Neural cell (in vitro differentiated cells): Measurements from ENCODE around the gene PAX8. TPM values are rescaled to one million over a fixed set of nuclear protein-coding genes. Genes with fewer than 3 reads are reported as not detected.

Experiments used
- H2AFZ ChIP-seq: fragments of 200-600, 300-800 bp; sonication (generic), shearing (Covaris generic); 2 replicates; pipeline ENCODE4 v1.6.0; 2014; ENCODE audit warnings: low read depth, mild to moderate bottlenecking, antibody characterized with exemption, low read length, moderate library complexity
- H3F3A ChIP-seq: fragments of 200-600 bp; shearing (Covaris generic); 2 replicates; pipeline ENCODE4 v1.6.1; 2016; ENCODE audit warnings: mild to moderate bottlenecking, moderate library complexity, mixed read lengths, antibody characterized with exemption, low read length; ENCODE audit not compliant: insufficient read depth, poor library complexity, severe bottlenecking
- H3K27ac ChIP-seq: fragments of 200-600, 300-800 bp; sonication (generic), shearing (Covaris generic); 2 replicates; pipeline ENCODE4 v1.5.1; 2014; ENCODE audit warnings: mild to moderate bottlenecking, low read length, moderate library complexity
- H3K27me3 ChIP-seq: fragments of 300-800, 200-600 bp; sonication (generic), shearing (Covaris generic); 2 replicates; pipeline ENCODE4 v1.6.0; 2014; ENCODE audit warnings: mild to moderate bottlenecking, low read depth, low read length, moderate library complexity; ENCODE audit not compliant: insufficient read depth
- H3K36me3 ChIP-seq: fragments of 300-800, 200-600 bp; sonication (generic), shearing (Covaris generic); 2 replicates; pipeline ENCODE4 v1.5.1; 2014; ENCODE audit warnings: mild to moderate bottlenecking, antibody characterized with exemption, low read length, moderate library complexity; ENCODE audit not compliant: insufficient read depth
- H3K4me2 ChIP-seq: fragments of 300-800, 200-600 bp; sonication (generic), shearing (Covaris generic); 2 replicates; pipeline ENCODE4 v1.6.0; 2014; ENCODE audit warnings: mild to moderate bottlenecking, low read length
- H3K4me3 ChIP-seq: fragments of 300-800, 200-600 bp; sonication (generic), shearing (Covaris generic); 2 replicates; pipeline ENCODE4 v1.5.1; 2014; ENCODE audit warnings: mild to moderate bottlenecking, low read length, moderate library complexity
- H3K79me2 ChIP-seq: fragments of 200-600 bp; shearing (Covaris generic); replicated peaks from 2 replicates; pipeline ENCODE4 v1.6.0; 2014; ENCODE audit warnings: mild to moderate bottlenecking, low read length, moderate library complexity; ENCODE audit not compliant: insufficient read depth
- H3K9ac ChIP-seq: fragments of 300-800, 200-600 bp; sonication (generic), shearing (Covaris generic); 2 replicates; pipeline ENCODE4 v1.6.1; 2016; ENCODE audit warnings: mild to moderate bottlenecking, low read length, mixed read lengths
- H3K9me2 ChIP-seq: fragments of 200-600 bp; shearing (Covaris generic); 2 replicates; pipeline ENCODE4 v1.6.1; 2016; ENCODE audit warnings: mild to moderate bottlenecking, low read length, mixed read lengths; ENCODE audit not compliant: insufficient read depth
- H3K9me3 ChIP-seq: fragments of 200-600, 300-800 bp; sonication (generic), shearing (Covaris generic); 2 replicates; pipeline ENCODE4 v1.6.1; 2016; ENCODE audit warnings: mild to moderate bottlenecking, mixed run types, low read length, moderate library complexity, mixed read lengths
- H4K20me1 ChIP-seq: fragments of 200-600 bp; shearing (Covaris generic); 2 replicates; pipeline ENCODE4 v1.6.1; 2016; ENCODE audit warnings: mild to moderate bottlenecking, mixed run types; ENCODE audit not compliant: insufficient read depth
- EP300 ChIP-seq: fragments of 450-650 bp; conservative IDR thresholded peaks from 2 replicates; pipeline ENCODE4 v1.6.1; 2014; ENCODE audit warnings: antibody characterized with exemption, mild to moderate bottlenecking, moderate library complexity; ENCODE audit not compliant: poor library complexity, severe bottlenecking
- EZH2 ChIP-seq: fragments of 200-600, 300-800 bp; shearing (Covaris generic), sonication (generic); IDR thresholded peaks from 2 replicates; pipeline ENCODE4 v1.6.1; 2014; ENCODE audit warnings: antibody characterized with exemption, low read length, borderline replicate concordance, mild to moderate bottlenecking; ENCODE audit not compliant: insufficient read depth, poor library complexity, severe bottlenecking
- MXI1 ChIP-seq: fragments of 450-650 bp; conservative IDR thresholded peaks from 2 replicates; pipeline ENCODE4 v1.6.1; 2014; ENCODE audit warnings: antibody characterized with exemption, mild to moderate bottlenecking; ENCODE audit not compliant: poor library complexity, severe bottlenecking
- POLR2AphosphoS5 ChIP-seq: IDR thresholded peaks from 2 replicates; pipeline ENCODE4 v1.6.1; 2012
- RAD21 ChIP-seq: fragments of 450-650 bp; conservative IDR thresholded peaks from 2 replicates; pipeline ENCODE4 v1.6.1; 2014; ENCODE audit warnings: antibody characterized with exemption, mild to moderate bottlenecking, moderate library complexity
- REST ChIP-seq: IDR thresholded peaks from 2 replicates; pipeline ENCODE4 v1.6.1; 2012; ENCODE audit warnings: borderline replicate concordance
- SMC3 ChIP-seq: fragments of 450-650 bp; conservative IDR thresholded peaks from 2 replicates; pipeline ENCODE4 v1.6.1; 2014; ENCODE audit warnings: antibody characterized with exemption, mild to moderate bottlenecking, moderate library complexity; ENCODE audit not compliant: poor library complexity
- TAF1 ChIP-seq: IDR thresholded peaks from 2 replicates; pipeline ENCODE4 v1.6.1; 2012; ENCODE audit warnings: low read depth
- polyA plus RNA-seq: library from polyadenylated mRNA; depleted of rRNA; stranded (reverse); fragments of >200 nt; gene quantifications from 2 replicates; pipeline ENCODE4 v1.2.3, GENCODE V29; 2014
- TF ChIP-seq, protein P1 (sequence below): fragments of 450-650 bp; IDR thresholded peaks from 2 replicates; pipeline ENCODE4 v1.5.1; 2014; ENCODE audit warnings: antibody characterized with exemption, mild to moderate bottlenecking, moderate library complexity; ENCODE audit not compliant: poor library complexity, severe bottlenecking

Gene PAX8
- polyA plus RNA-seq, 1 donor from 2014 or later, result not detected

GRCh38 chr2:113212245-113213060, 66.3 kb downstream of the PAX8 start:
- peak overlapping the region; percentile 16 for H3K27ac ChIP-seq

More at GRCh38 chr2:113212245-113213060, 66.3 kb downstream of the PAX8 start:
- Histone ChIP-seq H2AFZ (no peak overlapping the region), H3K9me2 (no peaks in the 10 kb centered on the region), H3K27me3 (no peaks in the 10 kb centered on the region), H3K4me3 (no peak overlapping the region), H3K9me3 (no peaks in the 10 kb centered on the region), H3K36me3 (no peaks in the 10 kb centered on the region), H3F3A (no peaks in the 10 kb centered on the region), H3K9ac (no peak overlapping the region), H3K4me2 (no peak overlapping the region), H3K79me2 (no peaks in the 10 kb centered on the region), H4K20me1 (no peaks in the 10 kb centered on the region)
- no peak for TF ChIP-seq EZH2
- TF ChIP-seq, protein P1, sequence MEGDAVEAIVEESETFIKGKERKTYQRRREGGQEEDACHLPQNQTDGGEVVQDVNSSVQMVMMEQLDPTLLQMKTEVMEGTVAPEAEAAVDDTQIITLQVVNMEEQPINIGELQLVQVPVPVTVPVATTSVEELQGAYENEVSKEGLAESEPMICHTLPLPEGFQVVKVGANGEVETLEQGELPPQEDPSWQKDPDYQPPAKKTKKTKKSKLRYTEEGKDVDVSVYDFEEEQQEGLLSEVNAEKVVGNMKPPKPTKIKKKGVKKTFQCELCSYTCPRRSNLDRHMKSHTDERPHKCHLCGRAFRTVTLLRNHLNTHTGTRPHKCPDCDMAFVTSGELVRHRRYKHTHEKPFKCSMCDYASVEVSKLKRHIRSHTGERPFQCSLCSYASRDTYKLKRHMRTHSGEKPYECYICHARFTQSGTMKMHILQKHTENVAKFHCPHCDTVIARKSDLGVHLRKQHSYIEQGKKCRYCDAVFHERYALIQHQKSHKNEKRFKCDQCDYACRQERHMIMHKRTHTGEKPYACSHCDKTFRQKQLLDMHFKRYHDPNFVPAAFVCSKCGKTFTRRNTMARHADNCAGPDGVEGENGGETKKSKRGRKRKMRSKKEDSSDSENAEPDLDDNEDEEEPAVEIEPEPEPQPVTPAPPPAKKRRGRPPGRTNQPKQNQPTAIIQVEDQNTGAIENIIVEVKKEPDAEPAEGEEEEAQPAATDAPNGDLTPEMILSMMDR, result no peak
- TF ChIP-seq POLR2AphosphoS5, result no peak
- TF ChIP-seq MXI1, result no peak
- no peak for TF ChIP-seq TAF1
- TF ChIP-seq EP300, result no peak
- TF ChIP-seq SMC3, result no peak
- TF ChIP-seq RAD21, result no peak
- no peak for TF ChIP-seq REST
